Gastrocnemius medialis (tissue), 4 donors: Measurements from ENCODE around the gene G6PC2. TPM values are rescaled to one million over a fixed set of nuclear protein-coding genes. Genes with fewer than 3 reads are reported as not detected.

Experiments
- ATAC-seq, 2 donors: fragments of 150-250 bp; one replicate each; pipeline ENCODE4 v1.9.1; 2016
- DNase-seq, 2 donors: peaks; one replicate each; pipeline ENCODE4 v3.0.0-alpha.2; 2019
- H3K27ac ChIP-seq, 4 donors: fragments of 200-600 bp; sonication (generic); 1 replicate in 1 of 4; 2 replicates in 3 of 4; pipeline ENCODE4 v1.5.1; 2016 to 2018; ENCODE audit warnings: mild to moderate bottlenecking in 2 of 4, moderate library complexity in 1 of 4
- H3K27me3 ChIP-seq, 3 donors: fragments of 200-600 bp; sonication (generic) in 2 of 3; 1 replicate in 1 of 3; 2 replicates in 2 of 3; pipeline versions ENCODE4 v1.5.1 to v1.6.0; 2016 to 2019; ENCODE audit warnings: mild to moderate bottlenecking in 1 of 3, moderate library complexity in 1 of 3
- H3K36me3 ChIP-seq, 2 donors: fragments of 200-600 bp; sonication (generic) in 1 of 2; one replicate each; pipeline ENCODE4 v1.5.1; 2017 to 2018
- H3K4me1 ChIP-seq, 2 donors: fragments of 200-600 bp; sonication (generic) in 1 of 2; one replicate each; pipeline ENCODE4 v1.5.1; 2016 to 2017; ENCODE audit warnings: mild to moderate bottlenecking in 2 of 2
- H3K4me3 ChIP-seq, 4 donors: fragments of 200-600 bp; sonication (generic) in 3 of 4; 1 replicate in 1 of 4; 2 replicates in 3 of 4; pipeline ENCODE4 v1.5.1; 2016 to 2019; ENCODE audit warnings: mild to moderate bottlenecking in 2 of 4
- H3K9me3 ChIP-seq, 3 donors: fragments of 200-600 bp; sonication (generic) in 2 of 3; 1 replicate in 1 of 3; 2 replicates in 2 of 3; pipeline ENCODE4 v1.5.1; 2016 to 2019
- POLR2A ChIP-seq, 2 donors: fragments of 450-650 bp; IDR thresholded peaks; one replicate each; pipeline ENCODE4 v1.6.1; 2017; ENCODE audit warnings: antibody characterized with exemption in 2 of 2, mild to moderate bottlenecking in 2 of 2, moderate library complexity in 2 of 2
- in situ Hi-C, 4 donors: fragments of 200-750 bp; cut with MboI; loops; one replicate each; pipeline versions ENCODE4 v1.15.0 to v1.8.0; 2017; ENCODE audit warnings: low sequenced_read_pairs in 4 of 4
- intact Hi-C: fragments of 100-400 bp; cut with DNase I; formaldehyde crosslinking; loops from one replicate; pipeline ENCODE4 v1.15.1; 2023; ENCODE audit warnings: low total_unique reads
- total RNA-seq, 4 donors: library from RNA; depleted of rRNA; stranded (reverse); fragments of >200 nt; gene quantifications; one replicate each; pipeline versions ENCODE4 v1.1.0 to v1.2.3, GENCODE V29; 2016
- TF ChIP-seq, protein P1 (sequence below), 5 experiments: fragments of 450-650 bp in 3 of 5; fragments of 200-600 bp in 2 of 5; sonication (generic) in 2 of 5; IDR thresholded peaks in 4 of 5; conservative IDR thresholded peaks in 1 of 5; 1 replicate in 4 of 5; 2 replicates in 1 of 5; pipeline ENCODE4 v1.5.1; 2016 to 2019; ENCODE audit warnings: antibody characterized with exemption in 5 of 5, mild to moderate bottlenecking in 3 of 5, moderate library complexity in 3 of 5

G6PC2 gene
- total RNA-seq, 4 donors from 2014 or later = not detected

DNA sequence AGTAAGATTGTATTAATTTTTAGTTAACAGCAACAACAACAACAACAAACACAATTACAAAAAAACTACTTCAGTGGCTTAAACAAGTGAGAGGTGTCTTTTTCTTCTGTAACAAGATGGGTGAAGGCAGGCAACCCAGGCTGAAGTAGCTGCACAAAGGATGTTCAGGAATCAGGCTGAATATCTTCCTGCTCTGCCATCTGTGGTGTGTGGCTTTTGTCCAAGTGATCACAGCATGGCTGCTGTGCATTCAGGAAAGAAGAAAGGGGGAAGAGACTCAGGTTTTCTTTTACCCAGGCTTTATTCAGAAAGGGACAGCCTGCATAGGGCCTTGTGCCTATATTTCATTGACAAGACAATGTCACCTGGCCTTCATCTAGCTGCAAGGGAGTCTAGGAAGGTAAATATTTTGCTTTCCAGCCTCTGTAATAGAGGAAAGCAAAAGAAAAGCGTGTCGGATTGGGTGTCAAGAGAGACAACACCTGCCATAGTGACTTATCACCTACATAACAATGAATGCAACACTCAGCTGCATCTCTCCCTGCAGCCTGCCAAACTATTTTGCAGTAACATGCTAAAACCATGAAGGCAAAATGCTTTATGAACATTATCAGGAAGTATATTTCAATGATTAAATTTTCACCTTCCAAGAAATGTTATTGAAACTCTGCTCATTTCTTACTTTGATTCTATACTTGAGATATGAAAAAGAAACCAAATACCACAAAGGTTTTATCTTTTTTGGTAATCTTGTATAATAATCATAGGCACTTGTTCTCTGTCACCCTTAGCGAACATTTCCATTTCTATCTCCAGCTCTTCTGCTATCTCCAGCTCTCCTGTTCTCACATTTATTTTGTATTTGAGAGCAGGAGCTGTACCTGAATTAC is 14.6 kb downstream of the G6PC2 start:
- no peak for ATAC-seq
- H3K9me3 ChIP-seq = no peaks in the 10 kb centered on the region
- TF ChIP-seq, protein P1, sequence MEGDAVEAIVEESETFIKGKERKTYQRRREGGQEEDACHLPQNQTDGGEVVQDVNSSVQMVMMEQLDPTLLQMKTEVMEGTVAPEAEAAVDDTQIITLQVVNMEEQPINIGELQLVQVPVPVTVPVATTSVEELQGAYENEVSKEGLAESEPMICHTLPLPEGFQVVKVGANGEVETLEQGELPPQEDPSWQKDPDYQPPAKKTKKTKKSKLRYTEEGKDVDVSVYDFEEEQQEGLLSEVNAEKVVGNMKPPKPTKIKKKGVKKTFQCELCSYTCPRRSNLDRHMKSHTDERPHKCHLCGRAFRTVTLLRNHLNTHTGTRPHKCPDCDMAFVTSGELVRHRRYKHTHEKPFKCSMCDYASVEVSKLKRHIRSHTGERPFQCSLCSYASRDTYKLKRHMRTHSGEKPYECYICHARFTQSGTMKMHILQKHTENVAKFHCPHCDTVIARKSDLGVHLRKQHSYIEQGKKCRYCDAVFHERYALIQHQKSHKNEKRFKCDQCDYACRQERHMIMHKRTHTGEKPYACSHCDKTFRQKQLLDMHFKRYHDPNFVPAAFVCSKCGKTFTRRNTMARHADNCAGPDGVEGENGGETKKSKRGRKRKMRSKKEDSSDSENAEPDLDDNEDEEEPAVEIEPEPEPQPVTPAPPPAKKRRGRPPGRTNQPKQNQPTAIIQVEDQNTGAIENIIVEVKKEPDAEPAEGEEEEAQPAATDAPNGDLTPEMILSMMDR (IDR thresholded peaks at IDR 0.05 in 4 of 5, conservative IDR thresholded peaks at IDR 0.05 in 1 of 5) = no peak
- TF ChIP-seq POLR2A (IDR thresholded peaks at IDR 0.05) = no peak
- in situ Hi-C loops (loop anchor here (5.0 to 10.0 kb wide), 5 partner anchors 138 to 571 kb away; no protein-coding TSS in a partner anchor), intact Hi-C loops (loop anchor here (10.0 kb wide), 1 partner anchor 461 kb away; the partner anchor contains the start of gene CERS6)
- H3K4me1 ChIP-seq = peaks cover 0 to 15% of the 10 kb centered on the region in 2 donors
- no peak overlapping the region for H3K4me3 ChIP-seq
- no peak overlapping the region for H3K27ac ChIP-seq
- H3K36me3 ChIP-seq = no peaks in the 10 kb centered on the region
- no peak for DNase-seq
- H3K27me3 ChIP-seq = no peaks in the 10 kb centered on the region

DNA sequence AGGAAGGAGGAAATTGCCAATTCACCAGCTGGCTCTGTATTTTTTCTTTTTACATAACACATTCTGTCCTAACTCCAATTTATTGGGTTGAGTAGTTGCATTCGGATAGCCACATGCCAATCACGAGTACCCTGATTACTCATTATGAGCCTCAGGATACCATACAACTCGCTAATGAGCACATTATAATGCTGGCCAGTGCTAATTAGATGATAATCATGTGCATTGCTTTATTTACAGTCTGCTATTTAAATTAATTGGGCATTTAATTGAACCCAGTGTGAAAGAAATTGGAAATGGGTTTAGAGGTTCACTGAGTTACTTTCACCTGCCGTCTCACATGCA is 15.2 kb downstream of the G6PC2 start:
- ATAC-seq (no peak), DNase-seq (no peak)
- Histone ChIP-seq H3K36me3 (no peaks in the 10 kb centered on the region), H3K4me1 (peaks cover 0 to 15% of the 10 kb centered on the region in 2 donors), H3K27me3 (no peaks in the 10 kb centered on the region), H3K27ac (no peak overlapping the region), H3K4me3 (no peak overlapping the region), H3K9me3 (no peaks in the 10 kb centered on the region)
- intact Hi-C loops = loop anchor here (10.0 kb wide), 1 partner anchor 462 kb away; the partner anchor contains the start of gene CERS6
- in situ Hi-C loops = loop anchor here (5.0 to 10.0 kb wide), 5 partner anchors 139 to 572 kb away; no protein-coding TSS in a partner anchor
- TF ChIP-seq, protein P1 (IDR thresholded peaks at IDR 0.05 in 4 of 5, conservative IDR thresholded peaks at IDR 0.05 in 1 of 5) = no peak
- no peak for TF ChIP-seq POLR2A (IDR thresholded peaks at IDR 0.05)

DNA sequence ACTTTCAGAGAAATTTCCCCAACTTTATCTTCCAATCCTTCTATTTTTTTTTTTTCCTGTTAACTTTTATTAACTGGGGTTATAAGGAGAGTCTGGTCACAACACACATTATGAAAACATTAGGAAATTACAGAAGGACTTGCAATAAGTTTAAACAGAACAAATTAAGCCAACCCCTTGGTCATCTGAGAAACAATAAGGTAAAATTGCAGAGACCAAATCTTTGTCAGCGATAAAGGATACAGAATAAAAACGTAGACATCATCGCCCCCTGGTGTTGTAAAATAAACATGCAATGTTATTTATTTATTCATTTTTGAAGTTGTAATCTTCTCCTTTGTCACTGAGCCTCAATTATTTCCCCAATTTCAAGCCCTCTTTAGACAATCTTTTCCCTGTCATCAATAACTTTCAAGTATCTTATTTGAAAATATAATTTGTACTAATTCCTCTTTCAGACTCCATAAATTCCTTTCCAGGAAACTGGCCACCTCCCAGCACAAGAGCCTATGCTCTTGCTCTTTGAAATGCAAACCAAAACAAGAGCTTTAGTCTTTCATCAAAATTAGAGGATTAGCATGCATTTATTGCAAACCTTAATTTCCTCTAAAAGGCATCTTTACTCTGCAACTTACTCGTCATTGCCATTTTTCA is 19.5 kb downstream of the G6PC2 start:
- Histone ChIP-seq H3K4me3 (no peak overlapping the region), H3K27me3 (no peaks in the 10 kb centered on the region), H3K36me3 (no peaks in the 10 kb centered on the region), H3K9me3 (no peaks in the 10 kb centered on the region), H3K4me1 (peaks cover 0 to 3% of the 10 kb centered on the region in 2 donors), H3K27ac (no peak overlapping the region)
- intact Hi-C loops = loop anchor here (1.0 to 2.0 kb wide), 2 partner anchors 147 to 574 kb away; no protein-coding TSS in a partner anchor
- ATAC-seq (peak; percentile 33 to 72), DNase-seq (no peak)
- in situ Hi-C loops = no loop called here
- TF ChIP-seq, protein P1 (IDR thresholded peaks at IDR 0.05 in 4 of 5, conservative IDR thresholded peaks at IDR 0.05 in 1 of 5) = peak; percentile 50 to 73 (median 67)
- TF ChIP-seq POLR2A (IDR thresholded peaks at IDR 0.05) = no peak

GRCh38 chr2:168926621-168927386 is 25.7 kb downstream of the G6PC2 start:
- no peak overlapping the region for H3K4me3 ChIP-seq
- in situ Hi-C loops (no loop called here), intact Hi-C loops (no loop called here)
- TF ChIP-seq, protein P1 (IDR thresholded peaks at IDR 0.05 in 4 of 5, conservative IDR thresholded peaks at IDR 0.05 in 1 of 5) = no peak
- TF ChIP-seq POLR2A (IDR thresholded peaks at IDR 0.05) = no peak
- DNase-seq (no peak), ATAC-seq (no peak)
- no peaks in the 10 kb centered on the region for H3K4me1 ChIP-seq
- no peaks in the 10 kb centered on the region for H3K36me3 ChIP-seq
- no peaks in the 10 kb centered on the region for H3K9me3 ChIP-seq
- no peak overlapping the region for H3K27ac ChIP-seq
- no peaks in the 10 kb centered on the region for H3K27me3 ChIP-seq
